VCaP (cell line): Measurements from ENCODE around the gene MYO1E.

ENCODE experiments used
- H3K27ac ChIP-seq: fragments of 450-650 bp; 2 replicates; pipeline ENCODE4 v1.5.1; 2017
- CTCF ChIP-seq: fragments of 450-650 bp; conservative IDR thresholded peaks from 2 replicates; pipeline ENCODE4 v1.5.1; 2017; ENCODE audit warnings: mild to moderate bottlenecking, moderate library complexity

The MYO1E gene

GRCh38 chr15:59224474-59224873 is 148.2 kb downstream of the MYO1E start:
- no peak overlapping the region for H3K27ac ChIP-seq
- no peak for TF ChIP-seq CTCF

- no peak for TF ChIP-seq CTCF
- no peak overlapping the region for H3K27ac ChIP-seq
These were observed 148.9 kb downstream of the MYO1E start for GRCh38 chr15:59223736-59224135.

- H3K27ac ChIP-seq, result no peak overlapping the region
- TF ChIP-seq CTCF, result no peak
These were observed 149.6 kb downstream of the MYO1E start for GRCh38 chr15:59222906-59223550.

- no peak for TF ChIP-seq CTCF
- H3K27ac ChIP-seq, result no peak overlapping the region
These were observed 150.9 kb downstream of the MYO1E start for GRCh38 chr15:59221511-59222505.

- no peak for TF ChIP-seq CTCF
- H3K27ac ChIP-seq, result no peak overlapping the region
These were observed 154.0 kb downstream of the MYO1E start for GRCh38 chr15:59218710-59219109.

- H3K27ac ChIP-seq, result no peak overlapping the region
- TF ChIP-seq CTCF, result no peak
These were observed 154.7 kb downstream of the MYO1E start for GRCh38 chr15:59217876-59218498.

- H3K27ac ChIP-seq, result no peak overlapping the region
- TF ChIP-seq CTCF, result no peak
These were observed 155.8 kb downstream of the MYO1E start for GRCh38 chr15:59216911-59217310.
